ENCODE data around the gene FOCAD.

FOCAD gene, protein sequence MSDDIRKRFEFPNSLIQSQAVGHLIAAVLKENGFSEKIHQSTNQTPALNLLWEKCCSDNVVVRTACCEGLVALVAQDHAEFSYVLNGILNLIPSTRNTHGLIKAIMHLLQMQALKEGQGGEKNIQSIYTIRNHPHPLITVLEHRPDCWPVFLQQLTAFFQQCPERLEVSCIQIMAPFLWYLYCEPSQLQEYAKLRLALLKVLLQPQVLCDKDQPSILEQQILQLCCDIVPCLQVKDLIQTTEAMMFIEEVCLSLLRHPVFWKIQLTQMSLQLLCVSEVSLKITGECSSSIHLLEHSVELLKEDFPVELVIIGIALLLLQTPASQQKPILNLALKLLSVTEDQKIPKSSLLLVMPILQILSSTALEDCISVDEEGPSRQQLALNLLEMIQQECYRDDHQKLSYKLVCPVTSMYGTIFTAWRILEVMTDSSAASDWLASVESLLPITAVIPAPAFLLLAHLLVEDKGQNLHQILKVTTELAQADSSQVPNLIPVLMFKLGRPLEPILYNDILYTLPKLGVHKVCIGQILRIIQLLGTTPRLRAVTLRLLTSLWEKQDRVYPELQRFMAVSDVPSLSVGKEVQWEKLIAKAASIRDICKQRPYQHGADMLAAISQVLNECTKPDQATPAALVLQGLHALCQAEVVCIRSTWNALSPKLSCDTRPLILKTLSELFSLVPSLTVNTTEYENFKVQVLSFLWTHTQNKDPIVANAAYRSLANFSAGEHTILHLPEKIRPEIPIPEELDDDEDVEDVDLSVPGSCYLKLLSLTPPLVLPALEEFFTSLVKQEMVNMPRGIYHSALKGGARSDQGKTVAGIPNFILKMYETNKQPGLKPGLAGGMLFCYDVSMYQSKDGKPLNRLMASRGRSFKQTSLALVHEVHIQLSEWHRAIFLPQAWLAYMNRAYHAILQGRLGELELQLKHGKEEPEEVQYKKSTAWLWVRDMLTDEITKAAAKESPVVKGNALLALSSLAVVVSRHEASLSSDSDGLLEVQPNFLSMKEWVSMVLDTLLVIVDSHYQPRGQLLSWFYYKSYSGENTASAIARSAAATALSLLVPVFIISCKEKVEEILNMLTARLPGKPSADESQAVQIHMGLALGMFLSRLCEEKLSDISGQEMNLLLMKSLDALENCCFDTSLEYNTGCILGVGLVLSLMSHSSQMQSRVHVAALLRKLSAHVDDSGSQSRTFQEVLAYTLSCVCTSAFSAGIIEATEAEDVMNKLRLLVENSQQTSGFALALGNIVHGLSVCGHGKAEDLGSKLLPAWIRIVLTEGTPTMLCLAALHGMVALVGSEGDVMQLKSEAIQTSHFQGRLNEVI (N-terminal part only)

DNA sequence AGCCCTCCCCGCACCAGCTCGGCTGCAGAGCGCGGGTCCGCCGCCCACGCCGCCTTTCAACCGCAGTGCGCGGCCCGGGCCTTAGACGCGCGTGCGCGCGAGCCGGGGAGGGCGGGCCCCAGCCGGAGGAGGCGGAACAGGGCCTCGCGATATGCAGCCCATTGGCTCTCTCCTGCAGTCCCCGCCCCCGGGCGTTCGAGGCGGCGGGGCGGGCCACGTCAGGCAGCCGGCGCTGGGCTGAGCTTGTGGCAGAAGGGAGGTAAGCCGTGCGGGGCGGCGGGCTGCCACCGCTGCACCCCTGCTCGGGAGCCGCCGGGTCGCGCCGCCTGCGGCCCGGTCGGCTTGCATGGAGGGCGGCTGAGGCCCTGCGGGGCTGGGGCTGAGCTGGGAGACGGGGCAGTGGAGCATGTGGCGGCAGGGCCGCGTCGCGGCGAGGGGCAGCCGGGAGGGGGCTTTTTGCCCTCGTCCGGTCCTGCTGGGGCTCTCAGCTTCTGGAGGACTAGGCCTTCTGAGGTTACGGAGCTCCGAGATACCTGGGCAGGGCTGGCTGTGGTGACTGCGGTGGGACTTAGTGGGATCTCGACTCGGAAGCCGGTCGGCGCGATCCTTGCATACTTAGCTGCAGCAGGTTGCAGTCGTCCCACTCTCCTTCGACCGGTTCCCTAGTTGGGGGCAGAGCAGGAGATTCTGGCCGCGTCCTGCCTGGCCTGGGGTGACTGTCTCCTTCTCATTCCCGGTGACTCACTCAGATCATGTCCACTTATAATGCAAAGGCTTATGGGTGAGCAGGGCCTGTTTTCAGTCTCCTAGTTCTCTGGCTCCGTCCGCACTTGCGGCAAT, at the start of gene FOCAD:
FOCAD (plus strand) TSS at position 225 of the 840 bp plus-strand sequence. CDS start 31,095 bp downstream, outside the sequence.
- DNase-seq (ENCODE audit: low read depth in 1 of 2, low spot score in 1 of 2): peak; percentile 84 to 95
- in situ Hi-C loops (cut with HindIII; ENCODE audit: low pct_unique_long_range_greater_than_20kb, low sequenced_read_pairs): no loop called here
- TF ChIP-seq JUND (IDR thresholded peaks at IDR 0.05; ENCODE audit: low read depth): no peak

DNA sequence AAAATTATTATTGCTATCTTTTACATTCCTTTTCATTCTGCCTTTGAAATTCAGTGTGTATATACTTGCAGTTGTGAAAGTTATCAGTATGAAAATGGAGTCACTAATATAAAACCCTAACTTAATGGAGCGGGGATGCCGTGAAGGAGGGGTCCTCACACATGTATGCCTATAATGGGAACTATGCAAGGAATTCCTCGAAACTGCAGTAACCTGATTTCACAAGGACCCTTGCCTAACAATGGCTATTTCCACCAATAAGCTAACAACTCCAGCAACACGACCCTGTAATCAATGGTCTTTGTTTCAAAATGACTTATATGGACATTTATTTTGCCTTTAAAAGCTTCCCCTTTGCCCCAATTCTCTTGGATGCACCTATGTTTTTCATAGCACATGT, 49.2 kb upstream of the FOCAD start:
- TF ChIP-seq JUND (IDR thresholded peaks at IDR 0.05; ENCODE audit: low read depth): no peak
- in situ Hi-C loops (cut with HindIII; ENCODE audit: low pct_unique_long_range_greater_than_20kb, low sequenced_read_pairs): no loop called here

DNA sequence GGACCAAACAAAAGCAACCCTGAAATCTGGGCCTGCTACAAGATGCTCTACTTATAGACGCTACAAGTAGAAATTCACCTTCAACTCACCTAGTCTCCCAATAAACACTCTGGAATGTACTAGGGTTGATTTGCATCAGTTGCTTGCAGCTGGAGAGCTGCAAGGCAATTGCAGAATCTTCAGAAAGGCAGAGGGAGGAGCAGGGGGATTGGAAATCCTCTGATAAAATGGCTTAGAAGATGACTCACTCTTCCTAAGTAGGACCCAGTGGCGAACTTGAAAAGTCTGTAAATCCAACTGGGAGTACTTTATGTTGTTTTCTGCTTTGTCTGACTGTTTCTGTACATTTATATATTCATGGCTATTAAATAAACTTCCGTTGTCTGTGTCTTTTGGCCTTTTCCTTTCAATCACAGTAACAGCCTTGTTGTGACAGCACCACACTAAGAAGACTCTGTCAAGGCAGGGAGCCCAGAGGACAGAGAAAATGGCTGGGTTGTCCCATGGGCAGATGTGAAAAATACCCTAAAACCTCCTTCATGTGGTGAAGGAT, 47.1 kb upstream of the FOCAD start:
- TF ChIP-seq JUND (IDR thresholded peaks at IDR 0.05; ENCODE audit: low read depth): no peak
- in situ Hi-C loops (cut with HindIII; ENCODE audit: low pct_unique_long_range_greater_than_20kb, low sequenced_read_pairs): no loop called here
- DNase-seq (ENCODE audit: low read depth in 1 of 2, low spot score in 1 of 2): no peak

More for the DNA sequence above, 49.2 kb upstream of the FOCAD start:
- no peak for DNase-seq (ENCODE audit: low read depth in 1 of 2, low spot score in 1 of 2)

DNA sequence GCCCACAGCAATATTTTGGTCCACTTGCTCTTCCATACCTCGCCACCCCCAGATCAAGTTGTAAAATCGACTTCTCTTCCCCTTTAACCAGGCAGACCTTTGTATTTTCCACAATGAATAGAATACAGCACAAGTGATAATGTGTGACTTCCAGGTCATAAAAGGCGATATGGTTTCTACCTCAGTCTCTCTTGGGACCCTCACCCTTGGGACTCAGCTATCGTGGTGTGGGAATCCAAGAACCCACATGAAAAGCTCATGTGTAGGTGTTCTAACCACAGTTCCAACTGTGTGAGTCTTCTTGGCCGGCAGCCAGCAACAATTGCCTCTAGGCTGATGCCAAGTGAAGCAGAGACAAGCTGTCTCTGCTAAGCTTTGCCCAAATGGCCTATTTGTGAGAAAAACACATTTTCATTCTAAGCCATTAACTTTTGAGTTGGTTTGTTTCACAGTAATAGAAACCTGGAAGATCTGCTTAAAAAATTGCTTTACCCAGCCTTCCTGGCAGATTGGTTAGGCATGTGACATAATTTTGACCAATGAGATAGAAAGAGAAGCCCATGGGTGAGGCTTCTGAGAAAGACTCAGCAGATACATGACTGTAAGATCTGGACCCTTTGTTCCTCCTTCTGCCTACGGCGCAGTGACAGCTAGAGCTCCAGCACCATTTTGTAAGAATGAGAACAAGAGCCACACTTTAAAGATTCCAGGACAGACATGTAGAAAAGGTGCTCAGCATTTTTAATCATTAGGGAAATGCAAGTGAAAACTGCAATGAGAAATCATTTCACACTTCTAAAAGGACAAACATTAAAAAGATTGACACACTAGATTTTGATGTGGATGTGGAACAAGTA, 43.5 kb upstream of the FOCAD start:
- DNase-seq (ENCODE audit: low read depth in 1 of 2, low spot score in 1 of 2): peak in 1 of 2 experiments; percentile 40
- in situ Hi-C loops (cut with HindIII; ENCODE audit: low pct_unique_long_range_greater_than_20kb, low sequenced_read_pairs): no loop called here
- TF ChIP-seq JUND (IDR thresholded peaks at IDR 0.05; ENCODE audit: low read depth): no peak

DNA sequence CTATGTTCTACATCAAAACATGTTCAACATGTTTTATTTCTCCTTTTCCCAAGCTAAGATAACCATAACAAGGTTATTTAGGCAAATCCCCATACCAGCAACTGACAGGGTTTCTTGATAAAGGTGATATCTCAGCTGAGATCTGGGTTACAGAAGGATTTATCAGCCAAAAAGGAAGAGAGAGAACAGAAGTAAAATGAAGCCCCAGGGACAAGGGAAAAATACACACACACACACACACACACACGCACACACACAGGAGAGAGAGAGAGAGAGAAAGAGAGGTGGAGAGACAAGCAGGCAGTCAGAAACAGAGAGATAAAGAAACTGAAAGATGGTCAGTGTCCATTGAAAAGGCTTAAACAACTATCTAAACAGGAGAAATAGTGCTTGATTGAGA, 42.0 kb upstream of the FOCAD start:
- TF ChIP-seq JUND (IDR thresholded peaks at IDR 0.05; ENCODE audit: low read depth): no peak
- in situ Hi-C loops (cut with HindIII; ENCODE audit: low pct_unique_long_range_greater_than_20kb, low sequenced_read_pairs): no loop called here
- DNase-seq (ENCODE audit: low read depth in 1 of 2, low spot score in 1 of 2): no peak

DNA sequence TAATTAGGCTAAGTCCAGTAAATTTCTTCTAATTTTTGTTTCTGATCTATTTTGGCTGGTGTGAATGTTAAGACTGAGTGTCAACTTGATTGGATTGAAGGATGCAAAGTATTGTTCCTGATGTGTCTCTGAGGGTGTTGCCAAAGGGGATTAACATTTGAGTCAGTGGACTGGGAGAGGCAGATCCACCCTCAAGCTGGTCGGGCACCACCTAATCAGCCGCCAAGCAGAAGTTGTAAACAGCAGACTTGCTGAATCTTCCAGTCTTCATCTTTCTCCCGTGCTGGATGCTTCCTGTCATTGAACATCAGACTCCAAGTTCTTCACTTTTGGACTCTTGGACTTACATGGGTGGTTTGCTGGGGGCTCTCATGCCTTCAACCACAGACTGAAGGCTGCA, 40.4 kb upstream of the FOCAD start:
- in situ Hi-C loops (cut with HindIII; ENCODE audit: low pct_unique_long_range_greater_than_20kb, low sequenced_read_pairs): no loop called here
- no peak for TF ChIP-seq JUND (IDR thresholded peaks at IDR 0.05; ENCODE audit: low read depth)
- no peak for DNase-seq (ENCODE audit: low read depth in 1 of 2, low spot score in 1 of 2)

DNA sequence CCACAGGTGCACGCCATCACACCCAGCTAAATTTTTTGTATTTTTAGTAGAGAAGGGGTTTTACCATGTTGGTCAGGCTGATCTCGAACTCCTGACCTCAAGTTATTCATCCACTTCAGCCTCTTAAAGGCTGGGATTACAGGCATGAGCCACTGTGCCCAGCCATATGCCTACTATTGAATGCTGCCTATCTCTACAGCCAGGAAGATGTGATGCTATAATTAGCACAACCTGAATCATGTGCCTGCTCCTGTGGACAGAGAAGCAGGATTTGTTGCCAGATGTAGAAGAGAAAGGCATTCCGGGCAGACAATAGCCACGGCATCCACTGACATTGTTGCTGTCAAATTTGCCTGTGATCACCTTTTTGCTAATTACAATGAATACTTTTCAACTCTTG, 37.4 kb upstream of the FOCAD start:
- in situ Hi-C loops (cut with HindIII; ENCODE audit: low pct_unique_long_range_greater_than_20kb, low sequenced_read_pairs): no loop called here
- DNase-seq (ENCODE audit: low read depth in 1 of 2, low spot score in 1 of 2): no peak
- TF ChIP-seq JUND (IDR thresholded peaks at IDR 0.05; ENCODE audit: low read depth): no peak

DNA sequence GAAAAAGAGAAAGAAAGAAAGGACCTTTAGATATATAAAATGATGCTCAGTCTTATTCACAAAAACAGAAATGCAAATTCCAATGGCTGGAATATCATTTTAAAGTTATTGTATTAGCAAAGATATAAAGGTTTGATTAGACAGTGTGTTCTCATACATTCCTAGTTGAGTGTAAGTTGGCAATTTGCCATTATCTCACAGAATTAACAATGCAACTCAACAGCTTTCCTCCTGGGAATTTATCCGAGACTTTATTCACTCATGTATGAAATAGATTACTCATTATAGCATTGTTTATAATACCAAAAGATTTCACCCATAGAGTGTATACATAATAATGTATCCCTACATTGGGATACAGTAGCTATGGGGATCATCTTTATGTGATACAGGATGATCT, 34.7 kb upstream of the FOCAD start:
- in situ Hi-C loops (cut with HindIII; ENCODE audit: low pct_unique_long_range_greater_than_20kb, low sequenced_read_pairs): no loop called here
- TF ChIP-seq JUND (IDR thresholded peaks at IDR 0.05; ENCODE audit: low read depth): no peak
- DNase-seq (ENCODE audit: low read depth in 1 of 2, low spot score in 1 of 2): no peak

DNA sequence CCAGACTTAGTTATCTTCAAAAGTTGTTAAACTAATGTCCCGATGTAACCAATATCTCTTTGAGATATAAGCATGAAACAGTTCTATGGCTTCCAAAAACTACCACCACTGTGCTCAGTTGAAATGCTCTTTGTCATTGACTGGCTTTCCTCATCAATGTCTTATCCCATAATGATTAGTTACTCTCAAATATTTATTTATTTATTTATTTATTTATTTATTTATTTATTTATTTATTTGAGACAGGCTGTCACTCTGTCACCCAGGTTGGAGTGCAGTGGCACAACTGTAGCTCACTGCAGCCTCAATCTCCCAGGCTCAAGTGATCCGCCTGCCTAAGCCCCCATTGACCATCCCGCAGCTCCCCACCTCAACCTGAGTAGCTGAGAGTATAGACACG, 33.7 kb upstream of the FOCAD start:
- in situ Hi-C loops (cut with HindIII; ENCODE audit: low pct_unique_long_range_greater_than_20kb, low sequenced_read_pairs): no loop called here
- DNase-seq (ENCODE audit: low read depth in 1 of 2, low spot score in 1 of 2): no peak
- TF ChIP-seq JUND (IDR thresholded peaks at IDR 0.05; ENCODE audit: low read depth): no peak

DNA sequence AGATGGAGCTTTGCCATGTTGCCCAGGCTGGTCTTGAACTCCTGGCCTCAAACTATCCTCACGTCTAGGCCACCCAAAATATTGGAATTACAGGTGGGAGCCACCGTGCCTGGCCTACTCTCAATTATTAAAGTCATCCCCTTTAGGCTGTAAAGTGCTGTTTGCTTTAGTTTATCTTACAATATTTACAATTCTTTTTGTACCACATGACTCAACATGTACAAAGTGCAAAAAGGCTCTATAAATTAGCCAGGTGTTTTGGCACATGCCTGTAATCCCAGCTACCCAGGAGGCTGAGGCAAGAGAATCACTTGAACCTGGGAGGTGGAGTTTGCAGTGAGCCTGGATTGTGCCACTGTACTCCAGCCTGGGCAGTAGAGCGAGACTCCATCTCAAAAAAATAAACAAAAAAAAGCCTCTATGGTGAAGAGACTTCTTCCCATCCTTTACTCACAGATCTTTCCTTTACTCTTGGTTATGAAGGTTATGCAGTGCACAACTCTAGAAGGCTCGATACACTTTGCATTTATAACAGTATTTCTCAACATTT, 33.2 kb upstream of the FOCAD start:
- TF ChIP-seq JUND (IDR thresholded peaks at IDR 0.05; ENCODE audit: low read depth): no peak
- in situ Hi-C loops (cut with HindIII; ENCODE audit: low pct_unique_long_range_greater_than_20kb, low sequenced_read_pairs): no loop called here

More for the DNA sequence above, 33.2 kb upstream of the FOCAD start:
- no peak for DNase-seq (ENCODE audit: low read depth in 1 of 2, low spot score in 1 of 2)
